Glutamatergic neuron (in vitro differentiated cells): ENCODE data around the gene ANO3. TPM values are rescaled to one million over a fixed set of nuclear protein-coding genes. Genes with fewer than 3 reads are reported as not detected.

Experiments
- DNase-seq: peaks from one replicate; pipeline ENCODE4 v3.0.0; 2022
- H3K27ac Mint-ChIP-seq: one replicate; pipeline ENCODE4 v1.8.0; 2020; ENCODE audit warnings: mild to moderate bottlenecking, mixed read lengths, inconsistent platforms; ENCODE audit not compliant: unreplicated experiment
- H3K27me3 Mint-ChIP-seq: one replicate; pipeline ENCODE4 v1.8.0; 2020; ENCODE audit warnings: mild to moderate bottlenecking, moderate library complexity, mixed read lengths, inconsistent platforms; ENCODE audit not compliant: unreplicated experiment
- H3K36me3 Mint-ChIP-seq: one replicate; pipeline ENCODE4 v1.8.0; 2020; ENCODE audit warnings: mild to moderate bottlenecking, mixed read lengths, inconsistent platforms; ENCODE audit not compliant: unreplicated experiment
- H3K4me1 Mint-ChIP-seq: one replicate; pipeline ENCODE4 v1.8.0; 2020; ENCODE audit warnings: mild to moderate bottlenecking, low read depth, mixed read lengths, inconsistent platforms; ENCODE audit not compliant: unreplicated experiment
- H3K4me3 Mint-ChIP-seq: one replicate; pipeline ENCODE4 v1.8.0; 2020; ENCODE audit warnings: mild to moderate bottlenecking, mixed read lengths, inconsistent platforms; ENCODE audit not compliant: unreplicated experiment
- H3K9me3 Mint-ChIP-seq: one replicate; pipeline ENCODE4 v1.8.0; 2020; ENCODE audit warnings: mild to moderate bottlenecking, moderate library complexity, mixed read lengths, inconsistent platforms; ENCODE audit not compliant: unreplicated experiment
- CTCF ChIP-seq: fragments of 200-600 bp; sonication (generic); IDR thresholded peaks from one replicate; pipeline ENCODE4 v1.5.0; 2021; ENCODE audit not compliant: partially characterized antibody, unreplicated experiment
- total RNA-seq: library from RNA; stranded (reverse); fragmentation: NEBNext Ultra II Directional; extraction: Animal tissue kit (Norgen Biotek cat#: 25700); gene quantifications from one replicate; pipeline ENCODE4 v1.2.1, GENCODE V29; 2021; ENCODE audit not compliant: unreplicated experiment

Gene ANO3
- total RNA-seq, 1 donor from 2014 or later = 12.8 TPM

DNA sequence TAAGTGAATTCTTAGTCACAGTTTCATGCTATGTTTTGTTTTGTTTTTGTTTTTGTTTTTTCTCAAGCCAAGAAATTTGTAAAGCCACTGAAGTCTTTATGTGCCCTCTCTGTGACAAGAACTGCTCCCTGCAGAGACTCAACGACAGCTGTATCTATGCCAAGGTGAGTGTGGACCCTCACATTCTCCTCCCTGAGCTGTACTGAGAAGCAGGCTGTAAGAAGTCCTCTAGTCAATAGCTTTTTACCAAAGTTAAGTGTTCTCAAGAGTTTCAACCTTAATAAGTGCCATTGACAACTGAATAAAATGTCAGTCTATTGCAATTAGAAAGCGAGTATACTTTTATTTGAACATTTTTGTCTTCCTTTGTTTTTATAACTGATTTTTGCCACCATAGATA, 221.3 kb downstream of the ANO3 start:
- Mint-ChIP-seq H3K27ac (no peak overlapping the region), H3K4me1 (peaks cover 16% of the 10 kb centered on the region), H3K4me3 (no peak overlapping the region), H3K9me3 (peaks cover 2% of the 10 kb centered on the region), H3K36me3 (peaks cover 4% of the 10 kb centered on the region), H3K27me3 (peaks cover 3% of the 10 kb centered on the region)
- DNase-seq = no peak
- no peak for TF ChIP-seq CTCF

DNA sequence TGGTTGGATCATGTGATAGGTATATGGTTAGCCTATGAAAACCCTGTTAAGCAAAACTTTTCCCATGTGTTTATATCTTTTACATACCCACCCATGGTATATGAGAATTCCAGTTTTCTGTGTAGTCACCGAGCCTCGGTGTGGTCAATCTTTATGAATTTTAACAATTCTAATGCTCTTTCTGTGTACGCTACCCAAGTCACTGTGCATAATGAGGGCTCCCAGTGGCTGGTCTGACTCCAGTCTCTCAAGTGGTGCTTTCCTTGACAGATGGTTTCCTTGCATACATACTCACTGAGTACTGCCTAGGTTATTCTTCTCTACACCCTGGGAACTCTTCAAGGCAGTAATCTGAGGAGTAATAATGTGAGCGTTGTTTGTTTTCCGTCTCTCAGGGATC, 222.5 kb downstream of the ANO3 start:
- no peak for TF ChIP-seq CTCF
- no peak for DNase-seq
- Mint-ChIP-seq H3K4me1 (peaks cover 11% of the 10 kb centered on the region), H3K9me3 (peaks cover 2% of the 10 kb centered on the region), H3K27ac (peak overlapping the region; percentile 75), H3K4me3 (no peak overlapping the region), H3K36me3 (peaks cover 4% of the 10 kb centered on the region), H3K27me3 (no peaks in the 10 kb centered on the region)

DNA sequence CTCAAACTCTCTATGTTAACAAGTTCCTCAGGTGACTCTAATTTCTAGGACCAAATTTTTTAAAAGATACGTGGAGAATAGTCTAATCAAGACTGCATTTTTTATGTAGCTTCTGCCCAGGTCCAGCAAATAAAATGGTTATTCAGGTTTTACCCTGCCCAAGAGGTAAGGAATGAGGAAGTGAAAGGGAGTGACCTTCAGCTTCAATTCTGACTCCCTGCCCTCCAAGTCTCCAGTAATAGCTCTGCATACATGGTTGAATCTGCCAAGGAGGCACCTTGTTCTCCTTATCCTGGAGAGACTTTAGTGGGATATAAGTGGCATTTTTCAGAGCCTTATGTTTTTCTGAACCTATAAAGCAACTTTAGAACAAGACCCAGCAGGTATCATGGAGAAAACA, 224.7 kb downstream of the ANO3 start:
- H3K9me3 Mint-ChIP-seq = peaks cover 2% of the 10 kb centered on the region
- no peak overlapping the region for H3K4me3 Mint-ChIP-seq
- peaks cover 11% of the 10 kb centered on the region for H3K4me1 Mint-ChIP-seq
- peaks cover 4% of the 10 kb centered on the region for H3K36me3 Mint-ChIP-seq
- TF ChIP-seq CTCF = no peak
- H3K27me3 Mint-ChIP-seq = no peaks in the 10 kb centered on the region
- H3K27ac Mint-ChIP-seq = no peak overlapping the region
- DNase-seq = no peak

DNA sequence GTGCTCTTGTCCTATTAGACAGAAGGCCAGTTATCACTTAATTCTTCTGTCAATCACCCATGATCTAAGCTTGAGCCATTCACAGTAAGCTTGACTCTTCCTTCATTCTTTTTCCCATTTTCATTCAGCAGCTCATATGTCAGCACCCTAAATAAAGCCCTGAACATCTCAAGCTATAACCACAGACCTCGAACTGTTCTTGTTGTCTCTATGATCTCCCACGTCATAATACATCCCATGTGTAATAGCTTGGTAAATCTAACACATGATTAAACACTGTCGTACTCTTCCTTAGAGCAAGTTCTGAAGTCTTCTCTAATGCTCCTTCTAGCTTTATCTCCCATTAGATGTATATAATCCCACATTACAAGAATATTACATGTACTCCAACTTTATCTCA, 225.7 kb downstream of the ANO3 start:
- Mint-ChIP-seq H3K36me3 (peaks cover 4% of the 10 kb centered on the region), H3K27me3 (no peaks in the 10 kb centered on the region), H3K4me1 (peaks cover 11% of the 10 kb centered on the region), H3K9me3 (peaks cover 2% of the 10 kb centered on the region), H3K27ac (no peak overlapping the region), H3K4me3 (no peak overlapping the region)
- no peak for TF ChIP-seq CTCF
- DNase-seq = no peak

GRCh38 chr11:26558190-26558589, 226.3 kb downstream of the ANO3 start:
- no peak overlapping the region for H3K4me3 Mint-ChIP-seq
- no peak for DNase-seq
- H3K27me3 Mint-ChIP-seq = no peaks in the 10 kb centered on the region
- H3K36me3 Mint-ChIP-seq = peaks cover 4% of the 10 kb centered on the region
- no peak overlapping the region for H3K27ac Mint-ChIP-seq
- H3K4me1 Mint-ChIP-seq = peaks cover 11% of the 10 kb centered on the region
- TF ChIP-seq CTCF = no peak
- H3K9me3 Mint-ChIP-seq = peaks cover 2% of the 10 kb centered on the region
